ENCODE results near the gene PLOD2. TPM values are rescaled to one million over a fixed set of nuclear protein-coding genes. Genes with fewer than 3 reads are reported as not detected.

Gene PLOD2
- total RNA-seq, 2 experiments from 2014 or later, result 0.40 TPM; not detected in 1

DNA sequence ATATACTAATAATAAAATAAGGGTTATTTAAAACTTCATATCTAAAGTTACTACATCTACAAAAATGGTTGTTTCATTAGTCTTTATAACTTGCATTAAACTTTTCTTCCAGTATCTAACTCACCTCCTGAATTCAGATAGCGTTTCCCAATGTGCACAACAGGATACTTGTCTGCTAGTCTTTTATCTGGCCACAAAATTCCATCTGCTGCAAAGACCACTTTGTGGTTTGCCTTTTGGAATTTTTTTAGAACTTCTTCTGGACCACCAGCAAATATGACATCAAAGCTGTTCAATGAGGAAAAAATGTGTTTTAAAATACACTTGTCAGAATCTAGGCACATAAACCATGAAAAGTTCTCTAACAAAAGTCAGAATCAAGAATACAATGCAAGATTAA, 50.8 kb downstream of the PLOD2 start:
- no peak overlapping the region for H3K4me3 Mint-ChIP-seq
- peaks cover 14% of the 10 kb centered on the region for H3K9me3 Mint-ChIP-seq (ENCODE audit: insufficient read depth)
- ChIA-PET POLR2A (no interaction called here), CTCF (no interaction called here)
- DNase-seq (no peak), ATAC-seq (no peak)
- no peaks in the 10 kb centered on the region for H3K4me1 Mint-ChIP-seq (ENCODE audit: low read depth)
- H3K27ac Mint-ChIP-seq, result no peak overlapping the region
- no peaks in the 10 kb centered on the region for H3K27me3 Mint-ChIP-seq (ENCODE audit: low read depth)
- H3K36me3 Mint-ChIP-seq (ENCODE audit: low read depth), result no peaks in the 10 kb centered on the region

DNA sequence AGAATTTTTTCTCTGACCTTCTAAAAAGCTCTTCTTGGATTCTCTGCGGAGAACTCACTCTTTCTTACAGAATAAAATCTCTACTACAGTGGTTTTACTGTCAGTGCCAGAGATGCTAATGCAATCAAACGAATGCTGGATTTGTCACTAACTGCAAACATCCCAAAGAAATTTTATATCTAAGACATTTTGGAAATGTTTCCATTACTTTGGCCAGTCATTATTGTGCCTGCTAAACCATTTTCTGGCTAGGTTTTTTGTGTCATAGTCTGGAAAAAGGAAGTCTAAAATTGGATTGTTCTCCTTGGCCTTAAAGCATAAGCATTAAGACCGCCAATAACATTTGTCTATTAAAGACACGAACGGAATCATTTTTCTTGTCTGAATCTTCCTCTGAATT, 54.0 kb downstream of the PLOD2 start:
- H3K4me3 Mint-ChIP-seq, result no peak overlapping the region
- no peaks in the 10 kb centered on the region for H3K9me3 Mint-ChIP-seq (ENCODE audit: insufficient read depth)
- ATAC-seq (no peak), DNase-seq (no peak)
- H3K27me3 Mint-ChIP-seq (ENCODE audit: low read depth), result no peaks in the 10 kb centered on the region
- H3K36me3 Mint-ChIP-seq (ENCODE audit: low read depth), result no peaks in the 10 kb centered on the region
- H3K27ac Mint-ChIP-seq, result no peak overlapping the region
- H3K4me1 Mint-ChIP-seq (ENCODE audit: low read depth), result no peaks in the 10 kb centered on the region
- ChIA-PET POLR2A (no interaction called here), CTCF (no interaction called here)

DNA sequence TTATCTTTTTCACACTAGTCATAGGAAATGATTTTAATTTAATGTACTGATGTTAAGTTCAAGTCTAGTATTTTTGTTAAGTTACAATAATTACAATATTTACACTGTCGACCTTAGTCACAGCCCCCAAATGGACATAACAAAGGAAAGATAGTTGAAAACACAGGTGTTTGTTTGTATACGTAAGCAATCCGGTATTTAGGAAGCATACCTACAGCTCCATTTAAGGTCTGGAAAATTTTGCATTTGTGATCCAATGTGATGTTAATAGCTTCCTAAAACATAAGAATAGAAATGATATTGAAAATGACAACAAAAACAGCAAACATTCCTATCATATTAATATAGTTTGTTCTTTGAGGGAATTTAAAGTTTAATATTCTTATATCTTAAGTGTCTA, 56.9 kb downstream of the PLOD2 start:
- Mint-ChIP-seq H3K36me3 (ENCODE audit: low read depth) (no peaks in the 10 kb centered on the region), H3K27me3 (ENCODE audit: low read depth) (no peaks in the 10 kb centered on the region), H3K9me3 (ENCODE audit: insufficient read depth) (no peaks in the 10 kb centered on the region), H3K27ac (no peak overlapping the region), H3K4me3 (no peak overlapping the region), H3K4me1 (ENCODE audit: low read depth) (no peaks in the 10 kb centered on the region)
- DNase-seq (no peak), ATAC-seq (no peak)
- CTCF ChIA-PET, result no interaction called here
- POLR2A ChIA-PET, result no interaction called here

DNA sequence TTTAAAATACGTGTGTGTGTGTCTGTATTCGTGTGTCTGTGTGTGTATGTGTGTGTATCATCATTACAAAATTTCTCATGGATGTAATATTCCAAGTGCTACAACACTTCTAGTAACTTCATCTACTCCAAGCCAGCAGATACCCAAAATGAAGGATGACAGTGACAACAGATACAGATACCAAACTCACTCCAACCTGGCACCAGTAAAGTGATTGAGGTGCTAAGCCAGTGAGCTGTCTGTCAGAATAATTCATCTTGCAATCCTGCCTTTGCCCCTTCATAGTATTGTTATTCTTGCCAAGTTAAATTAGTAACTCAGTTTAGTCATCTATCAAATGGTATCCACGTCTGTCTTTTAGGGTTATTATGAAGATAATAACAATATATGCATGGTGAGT, 58.1 kb downstream of the PLOD2 start:
- ChIA-PET POLR2A (no interaction called here), CTCF (no interaction called here)
- Mint-ChIP-seq H3K9me3 (ENCODE audit: insufficient read depth) (no peaks in the 10 kb centered on the region), H3K36me3 (ENCODE audit: low read depth) (no peaks in the 10 kb centered on the region), H3K27me3 (ENCODE audit: low read depth) (no peaks in the 10 kb centered on the region), H3K4me3 (no peak overlapping the region), H3K27ac (no peak overlapping the region), H3K4me1 (ENCODE audit: low read depth) (no peaks in the 10 kb centered on the region)
- ATAC-seq (no peak), DNase-seq (no peak)

DNA sequence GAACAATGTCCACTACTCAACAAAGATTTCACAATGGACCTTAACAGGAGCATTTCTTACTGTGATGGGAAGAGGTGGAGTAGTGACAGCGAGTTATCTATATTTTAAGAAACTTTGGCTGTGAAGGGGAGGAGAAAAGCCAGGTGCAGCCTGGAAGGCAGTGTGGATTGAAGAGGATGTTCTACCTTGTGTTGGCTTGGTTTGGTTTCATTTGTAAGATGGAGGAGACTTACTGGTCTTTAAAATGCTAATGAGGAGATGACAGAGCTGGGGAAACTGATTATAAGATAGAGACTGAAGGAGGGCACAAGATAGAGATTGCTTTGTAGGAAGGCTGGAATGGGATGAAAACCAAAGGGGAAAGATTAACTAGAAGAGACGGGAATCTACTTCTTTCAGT, 59.4 kb downstream of the PLOD2 start:
- ATAC-seq, result no peak
- ChIA-PET POLR2A (no interaction called here), CTCF (no interaction called here)
- Mint-ChIP-seq H3K9me3 (ENCODE audit: insufficient read depth) (no peaks in the 10 kb centered on the region), H3K27ac (no peak overlapping the region), H3K4me1 (ENCODE audit: low read depth) (no peaks in the 10 kb centered on the region), H3K4me3 (no peak overlapping the region), H3K36me3 (ENCODE audit: low read depth) (no peaks in the 10 kb centered on the region), H3K27me3 (ENCODE audit: low read depth) (no peaks in the 10 kb centered on the region)
- DNase-seq, result no peak

DNA sequence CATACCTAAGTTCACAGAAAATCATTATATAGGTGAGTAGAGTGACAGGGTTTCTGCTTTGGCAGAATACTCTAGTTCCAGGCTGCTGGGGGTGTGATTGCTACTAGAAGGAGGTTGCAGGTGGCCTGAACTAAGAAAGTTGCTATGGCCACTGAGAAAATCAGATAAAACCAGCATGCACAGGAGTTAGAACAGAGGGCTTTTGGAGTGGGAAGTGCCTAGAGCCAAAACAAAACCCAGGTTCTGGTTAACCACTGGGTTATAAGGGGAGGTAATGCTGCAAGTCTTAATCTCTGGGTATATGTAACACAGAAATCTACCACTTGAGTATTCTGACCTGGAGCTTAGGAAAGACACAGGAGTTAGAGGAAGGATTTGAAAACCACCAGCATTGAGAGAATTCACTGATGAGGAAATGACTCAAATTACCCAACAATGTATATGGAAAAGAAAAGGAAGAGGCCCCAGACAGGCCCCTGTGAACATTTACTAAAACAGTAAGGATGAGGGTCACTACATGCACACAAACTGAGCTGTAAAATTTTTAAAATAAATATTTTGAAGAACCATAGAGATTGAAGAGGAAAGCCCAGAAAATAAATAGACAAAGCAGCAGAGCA, 60.0 kb downstream of the PLOD2 start:
- no peak overlapping the region for H3K4me3 Mint-ChIP-seq
- CTCF ChIA-PET, result no interaction called here
- POLR2A ChIA-PET, result no interaction called here
- ATAC-seq (no peak), DNase-seq (no peak)
- no peaks in the 10 kb centered on the region for H3K36me3 Mint-ChIP-seq (ENCODE audit: low read depth)
- no peaks in the 10 kb centered on the region for H3K4me1 Mint-ChIP-seq (ENCODE audit: low read depth)
- H3K9me3 Mint-ChIP-seq (ENCODE audit: insufficient read depth), result no peaks in the 10 kb centered on the region
- H3K27ac Mint-ChIP-seq, result no peak overlapping the region
- H3K27me3 Mint-ChIP-seq (ENCODE audit: low read depth), result no peaks in the 10 kb centered on the region

DNA sequence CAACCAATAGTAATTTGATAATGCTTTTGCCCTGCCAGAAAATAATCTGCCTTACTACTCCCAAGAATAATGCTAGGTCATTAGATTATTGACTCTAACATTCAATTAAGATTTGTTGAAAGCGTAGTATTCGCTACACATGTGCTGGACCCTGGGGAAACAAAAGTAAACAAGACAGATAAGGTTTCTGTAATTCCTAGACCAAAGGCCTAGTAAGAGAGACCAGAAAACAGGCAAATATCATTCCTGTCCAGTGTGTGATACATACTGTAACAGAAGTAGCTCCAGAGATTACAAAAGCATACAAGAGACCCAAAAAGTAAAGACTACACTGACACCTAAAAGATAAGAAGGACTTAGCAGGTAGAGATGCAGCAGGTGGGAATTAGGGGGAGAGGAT, 60.8 kb downstream of the PLOD2 start:
- no peak overlapping the region for H3K4me3 Mint-ChIP-seq
- DNase-seq (no peak), ATAC-seq (no peak)
- no peaks in the 10 kb centered on the region for H3K4me1 Mint-ChIP-seq (ENCODE audit: low read depth)
- ChIA-PET POLR2A (no interaction called here), CTCF (no interaction called here)
- H3K27ac Mint-ChIP-seq, result no peak overlapping the region
- H3K36me3 Mint-ChIP-seq (ENCODE audit: low read depth), result no peaks in the 10 kb centered on the region
- no peaks in the 10 kb centered on the region for H3K9me3 Mint-ChIP-seq (ENCODE audit: insufficient read depth)
- no peaks in the 10 kb centered on the region for H3K27me3 Mint-ChIP-seq (ENCODE audit: low read depth)

DNA sequence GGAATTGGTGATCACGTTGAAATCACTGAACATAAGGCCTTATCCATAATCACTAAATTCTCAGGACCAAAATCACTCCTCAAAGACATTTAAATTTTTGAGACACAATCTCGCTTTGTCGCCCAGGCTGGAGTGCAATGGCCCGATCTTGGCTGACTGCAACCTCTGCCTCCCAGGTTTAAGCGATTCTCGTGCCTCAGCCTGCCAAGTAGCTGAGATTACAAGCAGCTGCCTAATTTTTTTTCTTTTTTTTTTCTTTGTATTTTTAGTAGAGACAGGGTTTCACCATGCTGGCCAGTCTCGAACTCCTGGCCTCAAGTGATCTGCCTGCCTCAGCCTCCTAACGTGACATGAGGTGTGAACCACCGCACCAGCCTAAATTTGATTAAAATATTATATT, 61.7 kb downstream of the PLOD2 start:
- Mint-ChIP-seq H3K36me3 (ENCODE audit: low read depth) (no peaks in the 10 kb centered on the region), H3K4me1 (ENCODE audit: low read depth) (no peaks in the 10 kb centered on the region), H3K27me3 (ENCODE audit: low read depth) (no peaks in the 10 kb centered on the region), H3K9me3 (ENCODE audit: insufficient read depth) (no peaks in the 10 kb centered on the region), H3K27ac (no peak overlapping the region), H3K4me3 (no peak overlapping the region)
- no peak for ATAC-seq
- ChIA-PET CTCF (interaction anchor here (0.6 kb wide), 1 partner anchor 92 kb away, joined by 3 read pairs; no protein-coding TSS in a partner anchor), POLR2A (no interaction called here)
- DNase-seq, result no peak

DNA sequence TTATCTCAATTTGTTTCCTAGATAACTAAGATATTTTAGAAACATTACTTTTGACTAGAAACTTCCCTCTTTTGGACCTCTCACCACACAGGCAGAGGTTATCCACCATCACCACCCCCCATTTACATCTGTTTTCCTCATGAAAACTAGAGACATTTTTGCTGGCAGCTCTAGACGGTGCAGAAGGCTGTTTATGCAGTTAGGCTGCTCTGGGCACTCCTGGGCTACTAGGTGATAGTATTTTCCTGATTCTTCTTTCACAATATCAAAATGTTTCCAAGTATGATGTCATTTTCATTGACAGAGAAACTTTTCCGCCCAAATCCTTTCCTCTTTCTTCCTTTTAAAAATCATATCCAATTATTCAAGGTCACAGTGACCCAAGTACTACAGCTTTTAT, 67.1 kb downstream of the PLOD2 start:
- ChIA-PET POLR2A (no interaction called here), CTCF (no interaction called here)
- no peak overlapping the region for H3K4me3 Mint-ChIP-seq
- H3K36me3 Mint-ChIP-seq (ENCODE audit: low read depth), result no peaks in the 10 kb centered on the region
- DNase-seq (no peak), ATAC-seq (no peak)
- no peaks in the 10 kb centered on the region for H3K27me3 Mint-ChIP-seq (ENCODE audit: low read depth)
- no peak overlapping the region for H3K27ac Mint-ChIP-seq
- H3K9me3 Mint-ChIP-seq (ENCODE audit: insufficient read depth), result no peaks in the 10 kb centered on the region
- no peaks in the 10 kb centered on the region for H3K4me1 Mint-ChIP-seq (ENCODE audit: low read depth)

DNA sequence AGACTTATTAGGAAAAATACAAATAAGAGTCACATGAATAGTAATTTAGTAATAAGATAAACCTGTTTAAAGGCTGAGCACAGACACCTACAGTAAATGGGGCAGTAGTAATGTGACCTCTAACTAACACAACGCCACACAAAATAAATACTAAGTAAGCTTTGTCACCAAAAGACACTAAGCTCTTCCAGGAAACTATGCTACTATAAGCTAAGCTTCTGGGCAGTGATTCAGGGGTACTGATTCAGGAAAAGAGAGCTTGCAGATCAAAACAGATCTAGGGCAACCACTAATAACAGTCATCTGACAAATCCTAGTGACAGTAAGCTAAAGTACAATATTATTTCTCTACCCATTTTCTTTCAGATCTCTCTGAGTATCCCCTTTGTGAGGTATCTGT, 68.8 kb downstream of the PLOD2 start:
- H3K27ac Mint-ChIP-seq, result no peak overlapping the region
- H3K36me3 Mint-ChIP-seq (ENCODE audit: low read depth), result no peaks in the 10 kb centered on the region
- CTCF ChIA-PET, result interaction anchor here (0.6 kb wide), 1 partner anchor 134 kb away, joined by 3 read pairs; no protein-coding TSS in a partner anchor
- POLR2A ChIA-PET, result no interaction called here
- no peaks in the 10 kb centered on the region for H3K9me3 Mint-ChIP-seq (ENCODE audit: insufficient read depth)
- H3K4me3 Mint-ChIP-seq, result no peak overlapping the region
- DNase-seq (no peak), ATAC-seq (no peak)
- H3K27me3 Mint-ChIP-seq (ENCODE audit: low read depth), result no peaks in the 10 kb centered on the region
- no peaks in the 10 kb centered on the region for H3K4me1 Mint-ChIP-seq (ENCODE audit: low read depth)

DNA sequence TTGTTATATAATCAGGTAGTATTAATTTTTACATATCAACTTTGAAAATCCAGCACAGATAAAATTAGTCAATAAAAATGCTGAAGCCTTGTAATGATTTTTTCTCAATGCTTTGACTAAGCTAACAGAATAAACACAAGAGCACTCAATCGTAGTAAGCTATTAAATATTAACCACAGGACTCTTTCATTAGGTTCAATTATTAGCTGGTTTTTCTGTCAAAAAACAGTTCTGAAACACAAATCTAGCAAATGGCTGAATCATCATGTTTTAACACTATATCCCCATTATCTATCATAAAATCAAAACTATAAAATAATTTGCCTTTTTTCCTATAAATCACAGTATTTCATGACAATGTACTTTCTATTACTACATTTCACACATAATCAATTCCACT, 69.6 kb downstream of the PLOD2 start:
- Mint-ChIP-seq H3K9me3 (ENCODE audit: insufficient read depth) (no peaks in the 10 kb centered on the region), H3K27ac (no peak overlapping the region), H3K36me3 (ENCODE audit: low read depth) (no peaks in the 10 kb centered on the region), H3K27me3 (ENCODE audit: low read depth) (no peaks in the 10 kb centered on the region), H3K4me1 (ENCODE audit: low read depth) (no peaks in the 10 kb centered on the region), H3K4me3 (no peak overlapping the region)
- CTCF ChIA-PET, result no interaction called here
- POLR2A ChIA-PET, result no interaction called here
- DNase-seq (no peak), ATAC-seq (no peak)

DNA sequence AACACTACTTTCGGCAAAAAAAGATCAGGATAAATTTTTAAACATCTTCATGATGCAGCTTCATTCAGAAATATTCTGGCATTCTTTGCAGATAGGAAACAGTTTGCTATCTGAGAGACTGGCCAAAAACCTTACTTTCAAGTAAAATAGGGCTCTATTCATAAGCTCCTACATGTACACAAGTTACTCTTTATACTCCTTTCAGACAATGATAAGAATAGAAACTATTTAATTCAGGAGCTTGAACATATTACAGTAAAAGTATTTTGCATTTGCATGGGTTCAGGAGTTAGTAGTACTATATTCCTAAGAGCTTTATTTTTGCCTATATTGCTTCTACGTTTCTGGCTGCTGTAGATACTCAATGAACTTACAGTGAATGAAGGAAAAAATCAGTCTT, 70.5 kb downstream of the PLOD2 start:
- Mint-ChIP-seq H3K27me3 (ENCODE audit: low read depth) (no peaks in the 10 kb centered on the region), H3K27ac (no peak overlapping the region), H3K4me3 (no peak overlapping the region), H3K36me3 (ENCODE audit: low read depth) (no peaks in the 10 kb centered on the region), H3K9me3 (ENCODE audit: insufficient read depth) (no peaks in the 10 kb centered on the region), H3K4me1 (ENCODE audit: low read depth) (no peaks in the 10 kb centered on the region)
- CTCF ChIA-PET, result no interaction called here
- POLR2A ChIA-PET, result no interaction called here
- no peak for ATAC-seq
- DNase-seq, result no peak

DNA sequence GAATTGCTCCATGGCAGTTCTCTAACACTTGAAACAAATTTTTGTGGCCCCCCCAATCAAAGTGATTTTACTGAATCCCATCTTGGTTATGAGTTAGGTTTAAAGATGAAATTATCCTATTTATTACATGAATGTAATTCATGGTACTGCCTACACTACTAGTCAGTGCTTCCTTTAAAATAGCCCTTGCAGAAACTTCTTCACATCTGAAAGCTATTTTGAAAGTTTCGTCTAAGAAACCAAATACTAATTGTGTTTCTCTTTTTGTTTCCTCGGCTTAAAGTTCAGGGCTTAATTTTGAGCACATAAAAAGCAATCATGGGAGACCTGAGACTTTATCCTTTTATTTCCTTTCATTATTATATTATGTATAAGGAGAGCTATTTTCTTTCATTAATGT, 72.1 kb downstream of the PLOD2 start:
- Mint-ChIP-seq H3K4me3 (no peak overlapping the region), H3K27me3 (ENCODE audit: low read depth) (no peaks in the 10 kb centered on the region), H3K36me3 (ENCODE audit: low read depth) (no peaks in the 10 kb centered on the region), H3K9me3 (ENCODE audit: insufficient read depth) (no peaks in the 10 kb centered on the region), H3K4me1 (ENCODE audit: low read depth) (no peaks in the 10 kb centered on the region), H3K27ac (no peak overlapping the region)
- ATAC-seq, result no peak
- CTCF ChIA-PET, result no interaction called here
- no peak for DNase-seq
- POLR2A ChIA-PET, result no interaction called here

All from activated CD8-positive, alpha-beta T cell treated with anti-CD3 and anti-CD28 coated beads, Interleukin-2, amount 10 ng/mL, durations not matched to agents 7 days and 5 days (primary cell).